IPS-15b (cell line): ENCODE data around the gene HES1.

Source experiments
- H3K27me3 ChIP-seq: one replicate; pipeline ENCODE4 v1.6.1; 2013; ENCODE audit warnings: low read length; ENCODE audit not compliant: control insufficient read depth, insufficient read depth
- H3K36me3 ChIP-seq: one replicate; pipeline ENCODE4 v1.6.1; 2013; ENCODE audit warnings: low read length; ENCODE audit not compliant: control insufficient read depth, insufficient read depth
- H3K4me1 ChIP-seq: one replicate; pipeline ENCODE4 v1.6.1; 2013; ENCODE audit warnings: mild to moderate bottlenecking, low read length; ENCODE audit not compliant: control insufficient read depth, insufficient read depth
- H3K4me3 ChIP-seq: one replicate; pipeline ENCODE4 v1.5.1; 2013; ENCODE audit warnings: low read depth, low read length
- H3K9ac ChIP-seq: one replicate; pipeline ENCODE4 v1.6.1; 2013; ENCODE audit warnings: low read depth, mild to moderate bottlenecking, low read length
- H3K9me3 ChIP-seq: one replicate; pipeline ENCODE4 v1.6.1; 2013; ENCODE audit warnings: mild to moderate bottlenecking, low read length; ENCODE audit not compliant: control insufficient read depth, insufficient read depth

Gene HES1

DNA sequence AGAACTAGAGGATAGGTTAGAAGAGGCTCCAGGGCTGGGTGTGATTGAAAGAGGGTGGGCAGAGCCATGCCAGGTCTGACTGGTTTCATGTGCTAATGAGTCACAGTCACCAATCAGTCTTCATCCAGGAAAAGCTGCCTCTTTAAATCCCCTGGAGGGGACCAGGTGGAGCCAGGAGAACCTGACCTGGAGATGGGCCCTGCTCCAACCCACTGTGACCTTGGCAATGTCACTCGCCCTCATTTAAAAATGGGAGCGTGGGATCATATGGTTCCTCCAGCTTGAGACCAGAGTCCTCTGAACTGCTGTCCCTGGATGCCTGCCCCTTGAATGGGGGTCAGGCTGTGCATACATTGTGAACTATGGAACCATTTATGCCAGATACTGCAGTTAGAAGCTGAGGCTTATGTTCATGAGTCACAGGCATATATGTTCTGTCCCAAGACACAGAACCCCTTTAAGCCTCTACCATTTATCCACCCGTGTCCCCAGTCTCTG is 23.0 kb downstream of the HES1 start:
- Histone ChIP-seq H3K9ac (no peak overlapping the region), H3K36me3 (no peaks in the 10 kb centered on the region), H3K4me1 (peaks cover 9% of the 10 kb centered on the region), H3K27me3 (no peaks in the 10 kb centered on the region), H3K9me3 (no peaks in the 10 kb centered on the region), H3K4me3 (no peak overlapping the region)

DNA sequence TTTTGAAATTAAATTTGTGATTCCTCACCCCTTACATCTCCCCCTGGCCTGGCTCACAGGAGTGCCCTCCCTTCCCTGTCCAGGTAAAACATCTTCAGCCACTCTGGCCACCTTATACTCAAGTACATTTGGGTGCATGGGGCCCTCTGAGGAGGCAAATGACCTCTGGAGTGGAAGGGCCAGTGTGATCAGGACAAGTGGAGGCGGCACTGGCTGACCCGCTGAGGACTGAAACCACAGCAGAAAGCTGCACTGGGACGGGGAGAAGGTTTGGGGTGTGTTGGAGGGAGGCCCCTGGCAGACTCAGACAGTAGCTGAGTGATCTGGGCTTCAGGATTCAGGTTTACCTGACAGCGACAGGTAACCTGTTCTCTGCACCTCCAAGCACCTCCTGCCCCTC is 24.2 kb downstream of the HES1 start:
- H3K27me3 ChIP-seq = no peaks in the 10 kb centered on the region

DNA sequence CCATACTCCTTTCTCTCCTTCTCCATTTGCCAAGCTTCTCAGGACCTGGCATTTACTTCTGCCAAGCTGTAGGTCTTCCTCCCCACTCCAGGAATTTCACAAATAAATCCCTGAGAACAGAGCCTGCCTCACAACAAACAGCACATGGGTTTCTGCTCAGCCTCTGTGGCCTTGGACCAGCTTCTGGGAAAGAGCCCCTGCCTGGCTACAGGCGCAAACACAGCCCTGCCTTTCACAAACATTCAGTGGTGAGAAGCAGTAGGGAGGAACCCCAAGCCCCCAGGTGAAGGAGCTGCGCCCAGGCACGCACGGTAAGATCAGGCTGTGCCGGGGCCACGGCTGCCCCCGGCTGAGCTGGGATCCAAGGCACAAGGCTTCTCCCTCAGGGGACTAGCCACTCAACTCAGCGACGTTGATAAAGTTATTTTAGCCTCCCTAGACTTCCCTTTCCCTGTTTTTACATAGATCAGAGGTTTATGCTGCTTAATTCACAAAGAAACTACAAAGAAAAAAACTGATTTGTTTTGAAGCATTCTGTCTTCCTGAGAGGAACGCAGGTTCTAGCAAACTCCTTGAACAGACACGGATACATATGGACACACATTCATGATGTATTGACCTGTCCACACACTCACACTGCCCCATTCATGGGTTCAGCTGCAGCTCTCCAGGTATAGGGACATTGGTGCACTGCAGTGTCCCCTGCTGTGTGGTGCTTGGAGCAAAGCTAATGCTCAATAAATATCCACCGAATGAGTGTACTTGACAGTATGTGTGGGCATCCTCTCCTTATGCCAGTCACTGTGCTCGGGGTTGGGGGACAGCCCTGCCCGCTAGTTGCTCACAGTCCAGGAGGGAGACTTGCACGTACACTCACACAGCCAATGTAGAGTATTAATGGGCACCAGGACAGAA is 25.4 kb downstream of the HES1 start:
- Histone ChIP-seq H3K36me3 (no peaks in the 10 kb centered on the region), H3K4me3 (no peak overlapping the region), H3K27me3 (no peaks in the 10 kb centered on the region), H3K9ac (no peak overlapping the region), H3K4me1 (peaks cover 11% of the 10 kb centered on the region), H3K9me3 (no peaks in the 10 kb centered on the region)

More for the DNA sequence above, 24.2 kb downstream of the HES1 start:
- Histone ChIP-seq H3K36me3 (no peaks in the 10 kb centered on the region), H3K4me3 (no peak overlapping the region), H3K9ac (no peak overlapping the region), H3K9me3 (no peaks in the 10 kb centered on the region), H3K4me1 (peaks cover 9% of the 10 kb centered on the region)

DNA sequence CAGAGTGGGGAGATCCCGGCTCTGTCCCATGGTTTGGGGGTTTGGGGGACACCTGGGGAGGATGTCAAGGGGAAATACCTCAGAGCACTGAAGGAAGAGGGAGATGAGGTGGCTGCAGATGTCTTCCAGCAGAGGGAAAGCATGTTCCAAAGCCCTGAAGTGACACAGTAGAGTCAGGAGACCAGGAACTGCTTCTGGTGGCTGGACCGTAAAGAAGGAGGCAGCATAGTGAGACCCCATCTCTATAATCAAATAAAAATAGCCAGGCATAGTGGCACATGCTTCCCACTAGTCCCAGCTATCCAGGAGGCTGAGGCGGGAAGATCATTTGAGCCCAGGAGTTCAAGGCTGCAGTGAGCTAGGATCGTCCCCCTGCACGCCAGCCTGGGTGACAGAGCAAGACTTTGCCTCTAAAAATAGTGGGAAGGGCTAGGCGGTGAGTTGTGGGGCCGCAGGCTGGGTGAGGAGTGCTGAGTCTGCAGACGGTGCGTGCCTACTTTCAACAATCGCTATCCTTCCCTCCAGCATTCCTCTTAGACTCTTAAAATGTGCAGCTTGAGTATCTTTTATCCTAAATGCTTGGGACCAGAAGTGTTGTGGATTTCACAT is 26.2 kb downstream of the HES1 start:
- Histone ChIP-seq H3K4me1 (peaks cover 11% of the 10 kb centered on the region), H3K4me3 (no peak overlapping the region), H3K36me3 (no peaks in the 10 kb centered on the region), H3K9me3 (no peaks in the 10 kb centered on the region), H3K9ac (no peak overlapping the region), H3K27me3 (no peaks in the 10 kb centered on the region)

DNA sequence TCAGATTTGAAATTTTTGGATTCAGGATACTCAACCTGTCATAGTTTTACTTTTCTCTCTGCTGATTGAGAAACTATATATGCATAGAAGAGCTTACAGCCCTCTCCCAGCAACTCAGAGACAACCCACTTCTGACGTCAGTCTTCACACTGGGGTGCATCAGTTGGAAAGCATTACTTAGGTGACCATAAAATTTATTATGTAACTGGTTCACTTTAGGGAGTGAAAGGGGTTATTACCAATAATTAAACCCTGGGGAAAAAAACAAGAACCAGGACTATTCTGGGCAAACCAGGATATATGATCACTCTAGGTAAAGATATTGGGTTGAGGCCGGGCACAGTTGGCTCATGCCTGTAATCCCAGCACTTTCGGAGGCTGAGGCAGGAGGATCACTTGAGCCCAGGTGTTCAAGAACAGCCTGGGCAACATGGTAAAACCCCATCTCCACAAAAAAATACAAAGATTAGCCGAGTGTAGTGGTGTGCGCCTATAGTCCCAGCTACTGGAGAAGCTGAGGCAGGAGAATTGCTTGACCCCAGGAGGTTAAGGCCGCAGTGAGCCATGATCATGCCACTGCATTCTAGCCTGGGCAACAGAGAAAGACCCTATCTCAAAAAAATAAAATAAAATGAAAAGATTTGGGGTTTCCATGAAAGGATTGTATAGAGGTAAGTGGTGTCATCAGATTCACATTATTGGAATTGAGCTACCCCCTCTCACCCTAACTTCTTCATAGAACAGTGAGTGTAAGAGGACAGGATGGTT is 27.1 kb downstream of the HES1 start:
- no peaks in the 10 kb centered on the region for H3K36me3 ChIP-seq
- H3K4me1 ChIP-seq = peaks cover 11% of the 10 kb centered on the region
- no peaks in the 10 kb centered on the region for H3K9me3 ChIP-seq
- H3K4me3 ChIP-seq = no peak overlapping the region
- no peaks in the 10 kb centered on the region for H3K27me3 ChIP-seq
- no peak overlapping the region for H3K9ac ChIP-seq

DNA sequence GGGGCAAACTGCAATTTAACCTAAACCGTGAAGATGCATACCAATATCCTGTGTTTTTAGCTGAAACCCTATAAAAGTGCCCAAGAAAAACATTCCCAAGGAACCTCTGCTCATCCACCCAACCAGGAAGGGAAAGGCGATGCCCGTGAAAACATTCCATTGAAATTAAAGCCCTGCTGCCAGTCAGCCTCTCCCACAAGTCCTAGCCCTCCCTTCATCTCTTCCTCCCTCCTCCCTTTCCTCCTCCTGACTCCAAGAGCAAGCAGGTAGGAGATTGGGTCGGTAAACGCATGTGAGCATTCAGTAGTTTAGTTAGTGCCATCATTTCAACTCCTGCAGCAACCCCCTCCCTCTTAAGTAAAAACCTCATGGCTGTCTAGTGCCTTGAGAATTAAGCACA is 27.7 kb downstream of the HES1 start:
- Histone ChIP-seq H3K27me3 (no peaks in the 10 kb centered on the region), H3K36me3 (no peaks in the 10 kb centered on the region), H3K4me1 (peaks cover 11% of the 10 kb centered on the region)

DNA sequence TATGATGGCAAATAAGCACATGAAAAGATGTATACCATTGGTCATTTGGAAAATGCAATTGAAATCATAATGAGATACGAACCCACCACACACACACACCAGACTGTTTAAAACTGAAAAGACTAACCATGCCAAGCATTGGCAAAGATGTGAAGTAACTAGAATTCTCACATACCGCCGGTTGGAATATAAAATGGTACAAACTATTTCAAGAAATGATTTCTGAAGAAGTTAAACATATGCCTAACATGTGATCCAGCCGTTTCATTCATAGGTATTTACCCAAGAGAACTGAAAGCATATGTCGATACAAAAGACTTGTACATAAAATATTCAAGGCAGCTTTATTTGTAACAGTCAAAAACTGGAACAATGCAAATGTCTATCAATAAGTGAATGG is 28.9 kb downstream of the HES1 start:
- Histone ChIP-seq H3K27me3 (no peaks in the 10 kb centered on the region), H3K4me1 (peaks cover 11% of the 10 kb centered on the region), H3K36me3 (no peaks in the 10 kb centered on the region)

More for the DNA sequence above, 27.7 kb downstream of the HES1 start:
- Histone ChIP-seq H3K4me3 (no peak overlapping the region), H3K9me3 (no peaks in the 10 kb centered on the region), H3K9ac (no peak overlapping the region)

DNA sequence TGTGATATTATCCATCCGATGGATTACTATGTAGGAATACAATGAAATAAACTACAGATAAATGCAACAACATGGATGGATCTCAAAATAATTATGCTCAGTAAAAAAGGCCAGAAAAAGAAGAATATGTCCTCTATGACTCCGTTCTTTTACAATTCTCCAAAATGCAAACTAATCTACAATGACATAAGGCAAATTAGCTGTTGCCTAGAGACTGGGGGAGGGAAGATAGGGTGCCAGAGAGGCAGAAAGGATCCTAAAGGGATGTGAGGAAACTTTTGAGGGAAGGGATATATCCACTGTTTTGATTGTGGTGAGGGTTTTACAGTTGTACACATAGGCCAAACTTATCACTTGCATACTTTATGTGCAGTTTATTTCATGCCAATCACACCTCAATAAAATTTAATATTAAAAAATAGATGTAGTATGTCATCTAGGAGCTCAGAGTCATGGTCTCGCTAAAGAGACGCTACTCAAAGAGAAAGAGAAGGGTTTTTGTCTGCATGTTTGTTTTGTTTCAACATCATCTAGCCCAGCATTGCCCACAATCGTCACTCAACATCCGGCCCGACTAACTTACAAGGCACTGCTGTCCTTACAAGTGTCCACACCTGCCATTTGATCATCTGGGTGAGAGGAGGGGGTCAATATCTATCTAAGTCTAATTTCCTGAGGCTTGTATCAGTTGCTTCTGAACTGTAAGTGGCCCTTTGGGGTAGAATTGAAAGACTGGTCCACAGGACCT is 29.5 kb downstream of the HES1 start:
- Histone ChIP-seq H3K27me3 (no peaks in the 10 kb centered on the region), H3K36me3 (no peaks in the 10 kb centered on the region), H3K4me1 (peaks cover 13% of the 10 kb centered on the region), H3K4me3 (no peak overlapping the region), H3K9me3 (no peaks in the 10 kb centered on the region), H3K9ac (no peak overlapping the region)

More for the DNA sequence above, 28.9 kb downstream of the HES1 start:
- Histone ChIP-seq H3K9ac (no peak overlapping the region), H3K9me3 (no peaks in the 10 kb centered on the region), H3K4me3 (no peak overlapping the region)

DNA sequence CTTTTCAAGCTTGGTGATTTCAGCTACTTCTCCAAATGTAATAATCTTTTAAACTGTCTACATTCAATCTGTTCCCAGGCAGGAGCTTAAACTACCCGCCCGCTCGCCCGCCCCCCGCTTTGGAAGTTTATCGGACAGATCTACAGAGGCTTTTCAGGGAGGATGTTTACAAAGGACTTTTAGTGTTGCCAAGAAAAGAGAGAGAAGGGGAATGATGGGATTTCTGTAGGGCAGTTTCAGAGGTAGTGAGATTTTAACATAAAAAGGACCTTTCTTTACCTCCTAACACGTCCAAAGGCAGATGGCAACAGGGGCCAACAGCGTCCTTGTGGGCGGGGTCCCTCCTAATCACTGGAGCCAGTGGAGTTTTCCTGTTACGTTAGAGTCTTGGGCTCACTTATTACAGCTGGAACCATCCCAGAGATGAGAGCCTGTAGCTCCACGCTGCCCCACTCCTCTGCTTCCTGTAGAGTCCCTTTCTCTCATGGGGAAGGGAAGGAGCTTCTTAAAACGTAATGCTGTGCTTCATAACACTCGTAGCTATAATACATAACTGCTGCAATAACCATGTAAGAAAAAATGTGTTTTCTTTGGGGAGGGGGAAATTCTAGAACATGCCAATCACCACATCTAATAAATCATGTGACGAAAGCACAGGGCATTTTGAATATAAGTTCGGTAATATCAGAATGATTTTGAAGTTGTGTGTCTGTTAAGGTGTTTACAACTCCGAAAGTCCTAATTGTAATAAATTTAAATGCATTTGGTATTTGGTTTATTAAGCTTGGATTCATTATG is 30.9 kb downstream of the HES1 start:
- Histone ChIP-seq H3K27me3 (no peaks in the 10 kb centered on the region), H3K9me3 (no peaks in the 10 kb centered on the region), H3K4me1 (peaks cover 4% of the 10 kb centered on the region), H3K36me3 (no peaks in the 10 kb centered on the region), H3K4me3 (no peak overlapping the region), H3K9ac (no peak overlapping the region)

DNA sequence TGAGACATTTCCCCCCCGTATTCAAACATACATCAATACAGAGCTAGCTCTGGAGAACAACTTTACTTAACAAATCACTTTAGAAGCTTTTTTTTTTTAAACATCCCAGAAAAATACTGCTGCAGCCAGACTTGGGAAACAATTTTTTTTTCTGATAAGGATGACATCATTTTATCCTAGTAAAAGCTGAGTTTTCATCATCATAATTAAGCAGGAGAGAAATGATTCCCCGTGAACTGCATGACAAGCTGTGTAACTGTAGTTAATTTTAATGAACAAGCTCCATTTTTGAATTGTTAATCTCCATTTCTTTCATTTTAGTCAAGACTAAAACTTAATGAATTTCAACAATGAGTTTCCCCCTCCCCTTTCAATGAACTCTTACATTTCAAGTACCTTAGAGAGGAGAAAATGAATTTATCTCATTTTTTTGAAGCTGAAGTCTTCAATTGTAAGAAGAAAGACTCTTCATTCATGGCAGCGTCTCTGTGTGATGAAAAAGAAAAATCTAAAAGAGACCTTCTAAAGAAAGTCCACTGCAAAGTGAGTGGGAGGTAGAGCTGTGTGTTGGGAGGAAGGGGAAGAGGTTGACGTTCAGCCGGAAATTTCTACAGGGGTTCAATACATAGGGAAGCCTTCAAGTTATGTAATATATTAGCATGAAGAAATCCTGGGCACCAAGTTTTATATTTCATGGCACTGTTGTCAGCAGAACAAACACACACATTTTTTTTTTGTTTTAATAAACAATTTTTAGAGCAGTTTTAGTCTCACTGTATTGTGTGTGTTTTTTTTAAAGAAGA is 31.7 kb downstream of the HES1 start:
- Histone ChIP-seq H3K4me1 (peaks cover 4% of the 10 kb centered on the region), H3K36me3 (no peaks in the 10 kb centered on the region), H3K9me3 (no peaks in the 10 kb centered on the region), H3K4me3 (no peak overlapping the region), H3K27me3 (no peaks in the 10 kb centered on the region), H3K9ac (no peak overlapping the region)
